OCI-LY1 (cell line): ENCODE data around the gene GC.

Source experiments
- CTCF ChIP-seq: fragments of 200-600 bp; sonication (generic), shearing (Covaris generic); IDR thresholded peaks from 2 replicates; pipeline ENCODE4 v1.5.1; 2017; ENCODE audit warnings: mild to moderate bottlenecking, antibody characterized with exemption, low read length, moderate library complexity, mixed read lengths
- EZH2 ChIP-seq: fragments of 200-600 bp; sonication (generic), shearing (Covaris generic); IDR thresholded peaks from 2 replicates; pipeline ENCODE4 v1.8.0; 2017; ENCODE audit warnings: borderline replicate concordance, mixed run types, mild to moderate bottlenecking, antibody characterized with exemption, low read length, moderate library complexity, mixed read lengths

- TF ChIP-seq CTCF: 0 out of 2 replicates have a peak, but pooled peaks have one; percentile 6
- TF ChIP-seq EZH2: no peak
These were observed at the start of gene GC for GRCh38 chr4:71783972-71784371.
